Activated effector memory CD4-positive, alpha-beta T cell treated with anti-CD3 and anti-CD28 coated beads, Interleukin-2, amount 50 U/mL, for 16 hours (primary cell): ENCODE data around the gene SNPH.

Experiments
- DNase-seq: peaks from one replicate; pipeline ENCODE4 v3.0.0-alpha.2; 2020

Gene SNPH

DNA sequence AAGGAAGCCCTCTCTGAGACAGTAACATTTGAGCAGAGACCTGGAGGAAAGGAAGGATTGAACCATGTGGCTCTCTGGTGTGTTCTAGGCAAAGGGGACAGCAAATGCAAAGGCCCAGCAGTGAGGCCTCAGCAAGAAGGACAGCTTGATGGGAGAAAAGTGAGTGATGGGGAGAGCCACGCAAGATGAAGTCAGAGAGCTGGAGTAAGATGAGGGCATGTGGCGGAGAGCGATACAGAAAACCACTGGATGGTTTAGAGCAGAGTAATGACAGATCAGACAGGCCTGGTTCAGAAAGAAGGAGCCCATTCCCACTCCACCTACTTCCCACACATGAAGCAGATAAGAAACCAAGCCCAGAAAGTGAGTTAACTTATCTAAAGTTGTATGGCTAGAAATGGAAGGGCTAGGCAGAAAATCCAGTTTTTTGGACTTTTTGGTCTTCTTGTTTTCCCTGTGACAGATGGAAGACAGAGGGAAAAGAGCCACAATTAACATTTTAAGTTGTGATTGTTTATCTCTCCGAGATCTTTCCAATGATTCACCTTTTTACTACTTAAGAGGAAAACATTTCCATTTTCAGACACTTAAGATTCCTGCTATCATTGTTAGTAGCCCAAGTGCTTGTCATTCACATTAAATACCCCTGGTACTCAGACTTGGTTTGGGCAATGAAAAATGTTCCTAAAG, 723 bp upstream of the SNPH start:
- no peak for DNase-seq

GRCh38 chr20:1265916-1266166, 253 bp upstream of the SNPH start:
- DNase-seq, result no peak

DNA sequence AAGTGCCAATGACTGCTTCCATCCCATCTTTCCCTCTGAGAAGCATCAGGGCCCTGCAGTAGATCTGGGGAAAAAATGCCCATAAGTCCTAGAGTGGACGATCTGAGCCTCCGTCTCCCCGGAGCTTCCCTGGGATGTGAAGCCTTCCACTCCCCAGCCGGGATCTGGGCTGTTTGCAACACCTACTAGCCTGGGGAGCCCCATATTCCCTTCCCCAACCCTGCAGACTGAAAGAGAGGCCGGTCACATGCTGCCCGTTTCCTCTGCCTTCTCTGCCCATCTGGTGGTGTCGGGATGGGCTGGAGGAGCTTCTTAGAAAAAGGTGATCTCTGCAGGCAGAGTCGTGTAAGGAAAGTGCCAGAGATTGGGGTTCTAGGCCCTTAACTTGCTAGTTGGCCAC, 1.1 kb downstream of the SNPH start:
- no peak for DNase-seq

DNA sequence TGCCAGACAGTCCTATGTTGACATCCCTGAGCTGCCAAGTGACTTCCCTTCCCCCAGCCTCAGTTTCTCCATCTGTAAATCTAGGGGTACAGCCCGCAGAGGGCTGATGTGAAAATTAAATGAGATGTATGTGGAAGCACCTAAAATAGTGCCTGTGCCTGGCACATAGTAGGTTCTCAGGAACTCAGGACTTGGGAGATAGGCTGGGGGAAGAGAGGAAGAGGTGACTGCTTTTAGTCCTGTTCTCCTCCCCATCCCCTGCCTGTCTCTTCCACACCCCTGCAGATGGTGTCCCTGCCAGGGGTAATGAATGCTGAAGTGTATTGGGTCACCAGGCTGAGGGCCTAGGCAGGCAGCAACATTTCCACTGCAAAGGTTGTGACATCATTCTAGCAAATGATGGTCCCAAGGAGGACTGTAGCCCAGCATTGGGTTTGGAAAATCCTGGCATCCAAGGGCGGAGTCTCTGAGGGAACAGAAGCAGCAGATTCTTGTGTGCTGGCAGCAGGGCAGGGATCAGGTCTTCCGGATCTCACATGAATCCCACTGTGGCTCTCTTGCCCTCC, 1.8 kb downstream of the SNPH start:
- DNase-seq, result no peak

- no peak for DNase-seq
Measured at GRCh38 chr20:1269235-1269634, 3.1 kb downstream of the SNPH start.

- DNase-seq, result no peak
Measured at GRCh38 chr20:1269850-1270249, 3.8 kb downstream of the SNPH start.

DNA sequence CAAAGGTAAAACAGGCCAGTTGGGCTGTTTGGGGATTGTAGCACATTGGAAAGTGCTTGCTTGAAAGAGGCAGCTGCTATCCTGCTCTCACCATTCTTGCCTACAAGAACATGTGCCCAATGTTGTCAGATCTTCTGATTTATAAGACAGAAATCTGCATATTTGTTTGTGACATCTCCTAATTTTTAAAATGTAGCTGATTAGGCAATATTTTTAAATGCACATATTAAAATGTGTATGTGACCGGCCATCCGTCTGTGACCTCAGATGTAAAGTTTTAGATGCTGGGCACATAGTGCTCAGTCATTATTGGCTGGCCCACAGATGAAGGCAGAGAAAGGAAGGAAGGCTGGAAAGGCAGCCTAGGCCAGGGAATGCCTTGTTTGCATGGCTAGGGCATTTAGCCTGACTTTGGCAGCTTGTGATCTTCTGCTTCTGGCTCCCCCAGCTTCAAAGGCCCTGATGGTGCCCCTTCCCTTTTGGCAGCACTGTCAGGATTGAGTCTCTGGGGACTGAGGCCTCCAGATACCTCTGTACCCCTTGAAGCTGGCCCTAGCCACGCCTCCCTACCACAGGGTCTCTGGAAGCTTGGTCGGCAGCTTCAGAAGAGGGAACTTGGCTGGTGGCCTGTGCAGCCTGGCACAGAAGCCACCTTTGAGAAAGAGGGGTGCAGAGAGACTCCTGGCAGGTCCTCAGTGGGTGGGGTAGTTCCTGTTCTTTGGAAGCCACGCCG, 6.4 kb downstream of the SNPH start:
- DNase-seq, result no peak

- no peak for DNase-seq
Measured at GRCh38 chr20:1273366-1273765, 7.3 kb downstream of the SNPH start.

- DNase-seq, result no peak
Measured at GRCh38 chr20:1274485-1275311, 8.6 kb downstream of the SNPH start.

GRCh38 chr20:1275919-1276318, 9.8 kb downstream of the SNPH start:
- DNase-seq, result no peak

- no peak for DNase-seq
Measured at GRCh38 chr20:1277529-1278322, 11.6 kb downstream of the SNPH start.

GRCh38 chr20:1278993-1279392, 12.9 kb downstream of the SNPH start:
- no peak for DNase-seq

DNA sequence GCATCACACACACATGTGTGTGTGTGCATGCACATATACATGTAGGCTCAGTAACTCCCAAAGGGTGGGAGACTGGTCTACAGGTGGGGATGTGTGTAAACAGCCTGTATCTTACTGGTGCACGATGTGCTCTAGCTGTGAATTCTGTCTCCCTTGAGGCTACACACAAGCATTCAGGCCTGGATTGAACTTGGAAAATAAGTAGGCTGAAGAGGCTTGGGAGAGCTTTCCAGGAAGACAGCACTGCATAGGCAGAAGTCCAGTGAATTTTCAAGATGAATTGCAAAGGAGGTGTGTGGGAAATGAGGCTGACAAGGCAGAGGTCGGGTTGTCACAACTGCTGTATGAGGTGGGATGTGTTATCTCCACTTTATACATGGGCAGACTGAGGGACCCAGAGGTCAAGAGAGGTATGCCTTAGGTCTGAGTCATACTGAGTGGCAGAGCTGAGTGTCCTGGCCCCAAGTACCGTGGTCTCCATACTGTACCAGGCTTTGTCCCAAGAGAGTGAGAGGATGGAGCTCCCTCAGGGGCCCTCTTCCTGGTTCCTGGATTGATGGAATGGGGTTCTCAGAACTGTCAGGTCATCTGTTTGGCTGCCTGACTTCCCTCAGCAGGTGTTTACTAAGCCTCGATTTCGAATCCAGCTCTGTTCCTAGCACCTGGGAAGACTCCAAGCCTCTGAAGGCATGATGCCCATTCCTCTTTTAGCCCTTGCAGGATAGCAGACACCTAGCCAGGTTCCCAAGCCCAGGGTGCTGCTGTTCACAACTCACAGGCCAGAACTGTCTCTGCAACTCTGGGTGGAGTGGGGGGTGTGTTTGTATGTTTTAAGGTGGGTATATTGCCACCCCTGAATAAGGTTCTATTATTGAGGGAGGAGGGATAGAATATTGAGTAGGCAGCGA, 14.4 kb downstream of the SNPH start:
- DNase-seq, result no peak

GRCh38 chr20:1281279-1282057, 15.4 kb downstream of the SNPH start:
- no peak for DNase-seq

DNA sequence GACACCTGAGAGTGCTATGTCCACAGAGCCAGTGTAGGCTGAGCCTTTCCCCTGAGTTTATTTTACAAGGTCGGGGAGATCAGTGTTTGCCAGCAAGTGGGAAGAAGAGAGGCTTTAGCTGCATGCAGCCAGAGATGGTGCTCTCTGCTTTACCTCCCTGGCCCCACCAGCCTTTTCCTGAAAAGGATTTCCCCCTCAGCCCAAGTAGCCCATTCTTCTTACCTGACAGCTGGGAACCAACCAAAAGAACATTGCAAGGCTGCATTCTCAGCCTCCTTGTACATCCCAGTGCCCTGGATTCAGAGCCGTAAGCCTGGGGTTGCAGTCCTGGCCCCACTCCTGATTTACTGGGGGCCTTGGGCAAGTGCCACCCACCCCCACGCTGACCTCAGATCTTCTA, 16.9 kb downstream of the SNPH start:
- DNase-seq, result no peak

DNA sequence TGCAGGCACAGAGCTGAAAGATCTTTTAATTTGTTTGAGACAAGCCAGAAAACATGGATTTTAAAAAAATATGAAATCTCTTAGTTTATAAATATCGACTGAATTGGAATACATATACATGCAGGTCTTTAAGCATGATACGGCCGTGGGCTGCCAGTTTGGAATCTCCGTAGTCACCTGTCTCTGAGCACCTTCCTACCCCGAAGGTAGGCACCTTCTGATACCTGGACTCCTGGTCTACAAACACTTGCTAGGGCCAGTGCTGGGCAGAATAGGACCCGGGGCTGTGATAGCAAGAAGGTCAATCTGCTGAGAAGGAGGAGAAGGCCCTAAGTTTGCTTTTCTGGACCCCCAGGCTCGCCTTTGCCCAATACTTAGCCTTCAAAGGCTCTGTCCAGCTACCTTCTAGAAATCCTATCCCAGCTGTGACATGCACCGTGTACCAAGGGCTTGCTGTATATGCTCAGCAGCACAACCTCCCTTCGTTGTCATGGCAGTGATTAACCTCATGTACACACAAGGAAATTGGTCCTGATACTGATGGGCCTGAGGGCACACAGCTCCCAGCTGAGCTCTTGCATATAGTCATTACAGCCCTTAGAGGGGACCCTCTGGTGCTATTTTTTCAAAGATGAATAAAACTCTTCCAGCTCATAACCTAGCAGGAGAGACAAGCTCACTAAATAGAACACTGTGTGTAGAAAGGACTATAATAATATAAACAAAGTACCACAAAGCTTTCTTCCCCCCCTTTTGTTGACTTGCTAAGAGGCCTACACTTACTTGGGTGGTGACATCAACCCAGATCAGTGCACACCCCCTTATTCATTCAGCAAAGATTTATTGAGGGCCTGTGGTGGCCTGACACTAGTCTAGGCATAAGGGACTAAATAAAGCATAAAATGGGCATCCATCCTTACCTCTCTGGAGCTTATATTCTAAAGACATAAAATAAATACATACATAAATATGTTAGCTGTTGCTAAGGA, 17.7 kb downstream of the SNPH start:
- DNase-seq, result no peak

- peak; percentile 57 for DNase-seq
Measured at GRCh38 chr20:1286267-1287024, 20.4 kb downstream of the SNPH start.

DNA sequence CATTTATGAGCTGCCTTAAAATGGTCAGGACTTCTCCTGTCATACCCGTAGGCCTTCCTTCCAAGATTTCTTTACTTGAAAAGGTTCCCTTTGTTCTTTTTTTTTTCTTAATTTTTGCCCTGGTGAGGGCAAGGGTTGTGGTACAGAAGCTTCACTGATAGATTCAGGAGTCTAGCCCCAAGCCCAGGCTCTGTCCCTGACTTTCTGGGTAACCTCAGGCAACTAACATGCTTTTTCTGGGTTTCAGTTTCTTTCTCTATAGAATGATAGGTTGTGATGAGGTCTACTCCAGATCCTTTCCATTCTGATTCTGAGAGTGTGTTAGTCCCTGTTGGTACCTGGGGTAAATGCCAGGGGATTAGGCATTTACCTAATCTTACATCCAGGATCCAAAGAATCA, 21.2 kb downstream of the SNPH start:
- DNase-seq, result peak; percentile 57
